Neural crest cell (in vitro differentiated cells): ENCODE measurements around the gene UBE2L6. TPM values are rescaled to one million over a fixed set of nuclear protein-coding genes. Genes with fewer than 3 reads are reported as not detected.

Source experiments
- DNase-seq: peaks from one replicate; pipeline ENCODE4 v3.0.0; 2021; ENCODE audit warnings: low read depth, mixed read lengths, low spot score
- H3K27ac Mint-ChIP-seq: one replicate; pipeline ENCODE4 v1.8.0; 2021; ENCODE audit warnings: mild to moderate bottlenecking, mixed read lengths; ENCODE audit not compliant: unreplicated experiment
- H3K27me3 Mint-ChIP-seq: 2 replicates; pipeline ENCODE4 v1.8.0; 2021; ENCODE audit warnings: low read depth, mild to moderate bottlenecking, mixed read lengths
- H3K36me3 Mint-ChIP-seq: 2 replicates; pipeline ENCODE4 v1.8.0; 2021; ENCODE audit warnings: low read depth, mild to moderate bottlenecking, mixed read lengths
- H3K4me1 Mint-ChIP-seq: 2 replicates; pipeline ENCODE4 v1.8.0; 2021; ENCODE audit warnings: mixed read lengths
- H3K4me3 Mint-ChIP-seq: one replicate; pipeline ENCODE4 v1.8.0; 2021; ENCODE audit warnings: mild to moderate bottlenecking, mixed read lengths
- H3K9me3 Mint-ChIP-seq: 2 replicates; pipeline ENCODE4 v1.8.0; 2021; ENCODE audit warnings: mixed read lengths
- CTCF ChIP-seq: fragments of 200-600 bp; sonication (generic); conservative IDR thresholded peaks from 2 replicates; pipeline ENCODE4 v1.5.0; 2021; ENCODE audit warnings: antibody characterized with exemption, mild to moderate bottlenecking
- total RNA-seq: library from RNA; stranded (reverse); gene quantifications from 2 replicates; pipeline ENCODE4 v1.2.1, GENCODE V29; 2021

Gene UBE2L6
- total RNA-seq, 1 donor from 2014 or later = 68.7 TPM

GRCh38 chr11:57597916-57598830 lies 30.7 kb upstream of the UBE2L6 start:
- Mint-ChIP-seq H3K4me1 (peaks cover 43% of the 10 kb centered on the region), H3K27ac (peak overlapping the region; percentile 39), H3K27me3 (no peaks in the 10 kb centered on the region), H3K4me3 (peak overlapping the region; percentile 82), H3K36me3 (no peaks in the 10 kb centered on the region), H3K9me3 (no peaks in the 10 kb centered on the region)
- no peak for TF ChIP-seq CTCF
- DNase-seq = peak; percentile 81

- DNase-seq = peak; percentile 14
- no peak for TF ChIP-seq CTCF
- H3K27me3 Mint-ChIP-seq = no peaks in the 10 kb centered on the region
- peak within 1 kb of the TSS; percentile 82 for H3K4me3 Mint-ChIP-seq
- peaks cover 48% of the 10 kb centered on the region for H3K4me1 Mint-ChIP-seq
- no peaks in the 10 kb centered on the region for H3K36me3 Mint-ChIP-seq
- H3K9me3 Mint-ChIP-seq = no peaks in the 10 kb centered on the region
- peak within 1 kb of the TSS; percentile 92 for H3K27ac Mint-ChIP-seq
Measured at GRCh38 chr11:57597461-57597915, 30.0 kb upstream of the UBE2L6 start, which contains the start of gene SERPING1. TSS of gene SERPING1 (plus strand) at chr11:57597685. CDS start at chr11:57598271, 586 bp downstream.

- Mint-ChIP-seq H3K9me3 (no peaks in the 10 kb centered on the region), H3K4me3 (no peak overlapping the region), H3K36me3 (no peaks in the 10 kb centered on the region), H3K4me1 (peaks cover 48% of the 10 kb centered on the region), H3K27ac (peak overlapping the region; percentile 76), H3K27me3 (no peaks in the 10 kb centered on the region)
- DNase-seq = no peak
- TF ChIP-seq CTCF = no peak
Measured at GRCh38 chr11:57596266-57596885, 28.9 kb upstream of the UBE2L6 start.

GRCh38 chr11:57588046-57588710 lies 20.7 kb upstream of the UBE2L6 start:
- no peak for TF ChIP-seq CTCF
- Mint-ChIP-seq H3K27ac (no peak overlapping the region), H3K9me3 (peaks cover 12% of the 10 kb centered on the region), H3K4me1 (peaks cover 28% of the 10 kb centered on the region), H3K4me3 (no peak overlapping the region), H3K27me3 (no peaks in the 10 kb centered on the region), H3K36me3 (no peaks in the 10 kb centered on the region)
- DNase-seq = no peak

GRCh38 chr11:57586711-57587245 lies 19.3 kb upstream of the UBE2L6 start:
- no peak for TF ChIP-seq CTCF
- H3K4me3 Mint-ChIP-seq = no peak overlapping the region
- no peak overlapping the region for H3K27ac Mint-ChIP-seq
- no peaks in the 10 kb centered on the region for H3K27me3 Mint-ChIP-seq
- no peaks in the 10 kb centered on the region for H3K36me3 Mint-ChIP-seq
- peaks cover 24% of the 10 kb centered on the region for H3K4me1 Mint-ChIP-seq
- no peak for DNase-seq
- peaks cover 12% of the 10 kb centered on the region for H3K9me3 Mint-ChIP-seq
